ENCODE data around the gene BABAM2.

DNA sequence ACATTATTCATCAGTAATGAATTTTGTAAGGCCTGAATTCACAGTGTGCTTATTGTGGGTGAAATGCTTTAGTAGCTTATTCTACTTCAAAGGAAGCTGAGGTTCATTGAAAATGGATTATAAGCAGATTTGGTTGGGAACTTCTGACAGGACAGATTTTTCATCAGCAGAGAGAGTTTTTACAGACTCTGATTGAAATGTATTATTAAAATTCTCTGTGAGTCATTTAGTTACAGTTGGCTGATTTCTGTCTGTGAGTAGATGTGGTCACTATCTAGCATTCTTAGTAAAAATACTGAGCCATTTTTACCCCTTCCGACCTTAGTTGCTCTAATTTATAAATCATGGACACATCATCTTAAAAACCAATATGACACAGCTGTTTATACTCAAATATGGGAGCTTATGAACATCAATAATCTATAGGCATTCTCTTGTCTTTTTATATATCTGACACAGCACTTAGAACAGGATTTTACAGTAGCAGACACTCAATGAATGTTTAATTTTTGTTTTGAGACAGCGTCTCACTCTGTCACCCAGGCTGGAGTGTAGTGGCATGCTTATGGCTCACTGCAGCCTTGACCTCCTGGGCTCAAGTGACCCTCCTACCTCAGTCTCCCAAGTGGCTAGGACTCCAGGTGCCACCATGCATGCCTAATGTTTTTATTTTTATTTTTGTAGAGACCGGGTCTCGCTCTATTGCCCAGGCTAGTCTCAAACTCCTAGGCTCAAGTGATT is 239.6 kb downstream of the BABAM2 start:
- TF ChIP-seq, protein P1, sequence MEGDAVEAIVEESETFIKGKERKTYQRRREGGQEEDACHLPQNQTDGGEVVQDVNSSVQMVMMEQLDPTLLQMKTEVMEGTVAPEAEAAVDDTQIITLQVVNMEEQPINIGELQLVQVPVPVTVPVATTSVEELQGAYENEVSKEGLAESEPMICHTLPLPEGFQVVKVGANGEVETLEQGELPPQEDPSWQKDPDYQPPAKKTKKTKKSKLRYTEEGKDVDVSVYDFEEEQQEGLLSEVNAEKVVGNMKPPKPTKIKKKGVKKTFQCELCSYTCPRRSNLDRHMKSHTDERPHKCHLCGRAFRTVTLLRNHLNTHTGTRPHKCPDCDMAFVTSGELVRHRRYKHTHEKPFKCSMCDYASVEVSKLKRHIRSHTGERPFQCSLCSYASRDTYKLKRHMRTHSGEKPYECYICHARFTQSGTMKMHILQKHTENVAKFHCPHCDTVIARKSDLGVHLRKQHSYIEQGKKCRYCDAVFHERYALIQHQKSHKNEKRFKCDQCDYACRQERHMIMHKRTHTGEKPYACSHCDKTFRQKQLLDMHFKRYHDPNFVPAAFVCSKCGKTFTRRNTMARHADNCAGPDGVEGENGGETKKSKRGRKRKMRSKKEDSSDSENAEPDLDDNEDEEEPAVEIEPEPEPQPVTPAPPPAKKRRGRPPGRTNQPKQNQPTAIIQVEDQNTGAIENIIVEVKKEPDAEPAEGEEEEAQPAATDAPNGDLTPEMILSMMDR (conservative IDR thresholded peaks at IDR 0.05 in 1 of 2, IDR thresholded peaks at IDR 0.05 in 1 of 2; ENCODE audit: extremely low read depth in 1 of 2, insufficient read depth in 1 of 2, low read depth in 1 of 2, low read length in 2 of 2), result no peak
- TF ChIP-seq EZH2 (IDR thresholded peaks at IDR 0.05; ENCODE audit: borderline replicate concordance, low read length), result no peak

Data from mammary epithelial cell (primary cell).